ENCODE results near the gene GRAMD1A.

DNA sequence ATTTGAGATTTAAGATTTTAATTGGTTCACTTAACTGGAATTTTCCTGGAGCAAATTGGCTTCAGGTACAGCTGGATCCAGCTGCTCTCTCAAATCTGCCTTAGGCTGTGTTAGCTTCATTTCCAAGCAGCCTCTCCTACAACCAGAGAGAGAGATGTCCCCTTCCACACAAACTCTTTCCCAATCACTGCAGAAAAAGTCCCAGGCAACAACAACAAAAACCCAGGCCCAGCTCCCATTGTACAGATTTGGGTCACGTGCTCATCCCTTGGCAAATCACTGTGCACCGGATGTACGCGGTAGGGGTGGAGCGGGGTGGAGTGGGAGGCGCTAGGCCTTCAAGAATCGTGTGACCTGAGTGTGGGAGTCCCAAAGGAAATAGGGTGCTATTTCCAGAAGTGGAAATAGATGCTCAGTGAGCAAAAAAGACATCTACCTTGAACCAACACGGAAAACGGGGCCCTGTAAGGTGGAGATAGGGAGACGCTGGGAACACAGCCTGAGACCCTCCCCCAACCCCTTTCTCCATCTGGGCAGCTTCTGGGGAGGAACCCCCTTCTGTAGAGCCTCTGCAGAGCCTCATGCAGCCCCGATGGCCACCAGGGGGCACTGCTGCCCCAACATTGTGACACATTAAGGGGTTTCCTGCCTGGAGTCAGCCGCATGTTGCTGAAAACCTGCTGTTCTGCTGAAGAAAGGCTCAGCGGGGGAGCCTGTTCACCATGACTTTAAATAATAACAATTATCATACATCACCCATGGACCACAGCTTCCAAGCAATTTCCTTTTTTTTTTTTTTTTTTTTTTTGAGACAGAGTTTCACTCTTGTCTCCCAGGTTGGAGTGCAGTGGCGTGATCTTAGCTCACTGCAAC, 66.8 kb downstream of the GRAMD1A start:
- TF ChIP-seq, protein P1, sequence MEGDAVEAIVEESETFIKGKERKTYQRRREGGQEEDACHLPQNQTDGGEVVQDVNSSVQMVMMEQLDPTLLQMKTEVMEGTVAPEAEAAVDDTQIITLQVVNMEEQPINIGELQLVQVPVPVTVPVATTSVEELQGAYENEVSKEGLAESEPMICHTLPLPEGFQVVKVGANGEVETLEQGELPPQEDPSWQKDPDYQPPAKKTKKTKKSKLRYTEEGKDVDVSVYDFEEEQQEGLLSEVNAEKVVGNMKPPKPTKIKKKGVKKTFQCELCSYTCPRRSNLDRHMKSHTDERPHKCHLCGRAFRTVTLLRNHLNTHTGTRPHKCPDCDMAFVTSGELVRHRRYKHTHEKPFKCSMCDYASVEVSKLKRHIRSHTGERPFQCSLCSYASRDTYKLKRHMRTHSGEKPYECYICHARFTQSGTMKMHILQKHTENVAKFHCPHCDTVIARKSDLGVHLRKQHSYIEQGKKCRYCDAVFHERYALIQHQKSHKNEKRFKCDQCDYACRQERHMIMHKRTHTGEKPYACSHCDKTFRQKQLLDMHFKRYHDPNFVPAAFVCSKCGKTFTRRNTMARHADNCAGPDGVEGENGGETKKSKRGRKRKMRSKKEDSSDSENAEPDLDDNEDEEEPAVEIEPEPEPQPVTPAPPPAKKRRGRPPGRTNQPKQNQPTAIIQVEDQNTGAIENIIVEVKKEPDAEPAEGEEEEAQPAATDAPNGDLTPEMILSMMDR (IDR thresholded peaks at IDR 0.05), result peak; percentile 80 to 91 (median 87)
- no peak for TF ChIP-seq POLR2A (IDR thresholded peaks at IDR 0.05)

Measured in body of pancreas (tissue), 4 donors.